ENCODE results near the gene ASB2. TPM values are rescaled to one million over a fixed set of nuclear protein-coding genes. Genes with fewer than 3 reads are reported as not detected.

ASB2 gene
- total RNA-seq, 4 donors from 2014 or later = 22.1 to 35.8 (median 27.9) TPM

- no peak for TF ChIP-seq POLR2A (IDR thresholded peaks at IDR 0.05)
- no peak for TF ChIP-seq CTCF (IDR thresholded peaks at IDR 0.05)
- TF ChIP-seq EP300 (IDR thresholded peaks at IDR 0.05; ENCODE audit: low read depth) = no peak
- TF ChIP-seq POLR2AphosphoS5 (IDR thresholded peaks at IDR 0.05) = no peak
- intact Hi-C loops (cut with DNase I; ENCODE audit: low total_unique reads) = no loop called here
- H3K36me3 ChIP-seq = no peaks in the 10 kb centered on the region
- no peaks in the 10 kb centered on the region for H3K27me3 ChIP-seq
- H3K27ac ChIP-seq = no peak overlapping the region
- in situ Hi-C loops (cut with MboI; ENCODE audit: low pct_ligation_motif_present in 1 of 4, low pct_unique_long_range_greater_than_20kb in 1 of 4, low sequenced_read_pairs in 3 of 4) = no loop called here
- no peaks in the 10 kb centered on the region for H3K9me3 ChIP-seq
- DNase-seq = no peak
- WGBS, 2 donors (ENCODE audit: low coverage in 1 of 2) = 40 to 88% methylated on average over 1 to 14 of the region's 14 CpGs
- H3K4me1 ChIP-seq = no peaks in the 10 kb centered on the region
- H3K4me3 ChIP-seq = no peak overlapping the region
Measured at GRCh38 chr14:93924592-93925355, 51.6 kb downstream of the ASB2 start.

GRCh38 chr14:93923626-93924025 lies 52.7 kb downstream of the ASB2 start:
- 90 to 100% methylated on average over 1 to 8 of the region's 8 CpGs for WGBS, 2 donors (ENCODE audit: low coverage in 1 of 2)
- intact Hi-C loops (cut with DNase I; ENCODE audit: low total_unique reads) = no loop called here
- TF ChIP-seq POLR2AphosphoS5 (IDR thresholded peaks at IDR 0.05) (no peak), POLR2A (IDR thresholded peaks at IDR 0.05) (no peak), EP300 (IDR thresholded peaks at IDR 0.05; ENCODE audit: low read depth) (no peak), CTCF (IDR thresholded peaks at IDR 0.05) (no peak)
- Histone ChIP-seq H3K4me1 (no peaks in the 10 kb centered on the region), H3K4me3 (no peak overlapping the region), H3K9me3 (no peaks in the 10 kb centered on the region), H3K27ac (no peak overlapping the region), H3K36me3 (no peaks in the 10 kb centered on the region), H3K27me3 (no peaks in the 10 kb centered on the region)
- in situ Hi-C loops (cut with MboI; ENCODE audit: low pct_ligation_motif_present in 1 of 4, low pct_unique_long_range_greater_than_20kb in 1 of 4, low sequenced_read_pairs in 3 of 4) = no loop called here
- no peak for DNase-seq

- intact Hi-C loops (cut with DNase I; ENCODE audit: low total_unique reads) = no loop called here
- 80 to 100% methylated on average over 2 to 18 of the region's 18 CpGs for WGBS, 2 donors (ENCODE audit: low coverage in 1 of 2)
Measured at GRCh38 chr14:93921001-93921806, 55.2 kb downstream of the ASB2 start.

GRCh38 chr14:93917141-93917540 lies 59.2 kb downstream of the ASB2 start:
- H3K27ac ChIP-seq = no peak overlapping the region
- no peak for DNase-seq
- TF ChIP-seq POLR2AphosphoS5 (IDR thresholded peaks at IDR 0.05) (no peak), CTCF (IDR thresholded peaks at IDR 0.05) (no peak), POLR2A (IDR thresholded peaks at IDR 0.05) (no peak), EP300 (IDR thresholded peaks at IDR 0.05; ENCODE audit: low read depth) (no peak)
- H3K4me1 ChIP-seq = no peaks in the 10 kb centered on the region
- WGBS, 2 donors (ENCODE audit: low coverage in 1 of 2) = 89% methylated on average over 7 of the region's 7 CpGs; no CpG with 5 or more reads in 1 of the 2 donors
- no peak overlapping the region for H3K4me3 ChIP-seq
- intact Hi-C loops (cut with DNase I; ENCODE audit: low total_unique reads) = no loop called here
- no peaks in the 10 kb centered on the region for H3K9me3 ChIP-seq
- no peaks in the 10 kb centered on the region for H3K36me3 ChIP-seq
- in situ Hi-C loops (cut with MboI; ENCODE audit: low pct_ligation_motif_present in 1 of 4, low pct_unique_long_range_greater_than_20kb in 1 of 4, low sequenced_read_pairs in 3 of 4) = no loop called here
- H3K27me3 ChIP-seq = no peaks in the 10 kb centered on the region

More at GRCh38 chr14:93921001-93921806, 55.2 kb downstream of the ASB2 start:
- no peaks in the 10 kb centered on the region for H3K27me3 ChIP-seq
- in situ Hi-C loops (cut with MboI; ENCODE audit: low pct_ligation_motif_present in 1 of 4, low pct_unique_long_range_greater_than_20kb in 1 of 4, low sequenced_read_pairs in 3 of 4) = no loop called here
- no peaks in the 10 kb centered on the region for H3K36me3 ChIP-seq
- TF ChIP-seq POLR2A (IDR thresholded peaks at IDR 0.05) (no peak), POLR2AphosphoS5 (IDR thresholded peaks at IDR 0.05) (no peak)
- no peak overlapping the region for H3K27ac ChIP-seq
- no peaks in the 10 kb centered on the region for H3K9me3 ChIP-seq
- DNase-seq = no peak
- H3K4me3 ChIP-seq = no peak overlapping the region
- no peaks in the 10 kb centered on the region for H3K4me1 ChIP-seq
